Measurements from ENCODE around the gene RNF175.
A peak's percentile ranks its signal among the peaks of the same experiment; 100 is the strongest.

The RNF175 gene

GRCh38 chr4:153755186-153755585 is 4.6 kb downstream of the RNF175 start:
- Histone ChIP-seq H3K27me3 (ENCODE audit: insufficient read depth, poor library complexity, severe bottlenecking) (no peaks in the 10 kb centered on the region), H3K9me3 (ENCODE audit: severe bottlenecking) (no peaks in the 10 kb centered on the region), H3K4me1 (ENCODE audit: insufficient read depth, poor library complexity, severe bottlenecking) (no peaks in the 10 kb centered on the region), H3K4me3 (ENCODE audit: severe bottlenecking) (no peak overlapping the region), H3K27ac (ENCODE audit: poor library complexity, severe bottlenecking) (no peak overlapping the region), H3K36me3 (ENCODE audit: low read depth) (no peaks in the 10 kb centered on the region)
- ATAC-seq (ENCODE audit: low read depth) (no peak), DNase-seq (ENCODE audit: low spot score) (no peak)
- no peak for TF ChIP-seq CTCF (IDR thresholded peaks at IDR 0.05; ENCODE audit: poor library complexity, severe bottlenecking)

- Histone ChIP-seq H3K27me3 (ENCODE audit: insufficient read depth, poor library complexity, severe bottlenecking) (no peaks in the 10 kb centered on the region), H3K36me3 (ENCODE audit: low read depth) (no peaks in the 10 kb centered on the region), H3K27ac (ENCODE audit: poor library complexity, severe bottlenecking) (no peak overlapping the region), H3K4me1 (ENCODE audit: insufficient read depth, poor library complexity, severe bottlenecking) (peaks cover 11% of the 10 kb centered on the region), H3K9me3 (ENCODE audit: severe bottlenecking) (no peaks in the 10 kb centered on the region), H3K4me3 (ENCODE audit: severe bottlenecking) (no peak overlapping the region)
- ATAC-seq (ENCODE audit: low read depth) (peak; percentile 73), DNase-seq (ENCODE audit: low spot score) (no peak)
- peak; percentile 87 for TF ChIP-seq CTCF (IDR thresholded peaks at IDR 0.05; ENCODE audit: poor library complexity, severe bottlenecking)
These were observed 9.5 kb downstream of the RNF175 start for GRCh38 chr4:153750197-153750817.

GRCh38 chr4:153748378-153748777 is 11.4 kb downstream of the RNF175 start:
- Histone ChIP-seq H3K36me3 (ENCODE audit: low read depth) (no peaks in the 10 kb centered on the region), H3K4me1 (ENCODE audit: insufficient read depth, poor library complexity, severe bottlenecking) (peaks cover 11% of the 10 kb centered on the region), H3K27me3 (ENCODE audit: insufficient read depth, poor library complexity, severe bottlenecking) (no peaks in the 10 kb centered on the region), H3K9me3 (ENCODE audit: severe bottlenecking) (no peaks in the 10 kb centered on the region), H3K27ac (ENCODE audit: poor library complexity, severe bottlenecking) (peak overlapping the region; percentile 61), H3K4me3 (ENCODE audit: severe bottlenecking) (no peak overlapping the region)
- peak; percentile 87 for DNase-seq (ENCODE audit: low spot score)
- TF ChIP-seq CTCF (IDR thresholded peaks at IDR 0.05; ENCODE audit: poor library complexity, severe bottlenecking), result no peak
- ATAC-seq (ENCODE audit: low read depth), result peak; percentile 97

- no peak for ATAC-seq (ENCODE audit: low read depth)
- H3K9me3 ChIP-seq (ENCODE audit: severe bottlenecking), result no peaks in the 10 kb centered on the region
- DNase-seq (ENCODE audit: low spot score), result no peak
- peak overlapping the region; percentile 61 for H3K27ac ChIP-seq (ENCODE audit: poor library complexity, severe bottlenecking)
- H3K4me1 ChIP-seq (ENCODE audit: insufficient read depth, poor library complexity, severe bottlenecking), result peaks cover 11% of the 10 kb centered on the region
- no peaks in the 10 kb centered on the region for H3K27me3 ChIP-seq (ENCODE audit: insufficient read depth, poor library complexity, severe bottlenecking)
- no peak for TF ChIP-seq CTCF (IDR thresholded peaks at IDR 0.05; ENCODE audit: poor library complexity, severe bottlenecking)
- no peaks in the 10 kb centered on the region for H3K36me3 ChIP-seq (ENCODE audit: low read depth)
- H3K4me3 ChIP-seq (ENCODE audit: severe bottlenecking), result no peak overlapping the region
These were observed 12.3 kb downstream of the RNF175 start for GRCh38 chr4:153747406-153747955.

GRCh38 chr4:153745651-153746050 is 14.2 kb downstream of the RNF175 start:
- no peaks in the 10 kb centered on the region for H3K36me3 ChIP-seq (ENCODE audit: low read depth)
- ATAC-seq (ENCODE audit: low read depth), result no peak
- no peak overlapping the region for H3K4me3 ChIP-seq (ENCODE audit: severe bottlenecking)
- H3K27ac ChIP-seq (ENCODE audit: poor library complexity, severe bottlenecking), result no peak overlapping the region
- TF ChIP-seq CTCF (IDR thresholded peaks at IDR 0.05; ENCODE audit: poor library complexity, severe bottlenecking), result no peak
- no peaks in the 10 kb centered on the region for H3K27me3 ChIP-seq (ENCODE audit: insufficient read depth, poor library complexity, severe bottlenecking)
- peaks cover 11% of the 10 kb centered on the region for H3K4me1 ChIP-seq (ENCODE audit: insufficient read depth, poor library complexity, severe bottlenecking)
- DNase-seq (ENCODE audit: low spot score), result no peak
- no peaks in the 10 kb centered on the region for H3K9me3 ChIP-seq (ENCODE audit: severe bottlenecking)

All from RWPE2 (cell line).